ENCODE measurements around the gene OCIAD2. TPM values are rescaled to one million over a fixed set of nuclear protein-coding genes. Genes with fewer than 3 reads are reported as not detected.

The OCIAD2 gene
- total and polyA plus RNA-seq, 2 experiments from 2014 or later = 1.7 to 35.0 TPM

DNA sequence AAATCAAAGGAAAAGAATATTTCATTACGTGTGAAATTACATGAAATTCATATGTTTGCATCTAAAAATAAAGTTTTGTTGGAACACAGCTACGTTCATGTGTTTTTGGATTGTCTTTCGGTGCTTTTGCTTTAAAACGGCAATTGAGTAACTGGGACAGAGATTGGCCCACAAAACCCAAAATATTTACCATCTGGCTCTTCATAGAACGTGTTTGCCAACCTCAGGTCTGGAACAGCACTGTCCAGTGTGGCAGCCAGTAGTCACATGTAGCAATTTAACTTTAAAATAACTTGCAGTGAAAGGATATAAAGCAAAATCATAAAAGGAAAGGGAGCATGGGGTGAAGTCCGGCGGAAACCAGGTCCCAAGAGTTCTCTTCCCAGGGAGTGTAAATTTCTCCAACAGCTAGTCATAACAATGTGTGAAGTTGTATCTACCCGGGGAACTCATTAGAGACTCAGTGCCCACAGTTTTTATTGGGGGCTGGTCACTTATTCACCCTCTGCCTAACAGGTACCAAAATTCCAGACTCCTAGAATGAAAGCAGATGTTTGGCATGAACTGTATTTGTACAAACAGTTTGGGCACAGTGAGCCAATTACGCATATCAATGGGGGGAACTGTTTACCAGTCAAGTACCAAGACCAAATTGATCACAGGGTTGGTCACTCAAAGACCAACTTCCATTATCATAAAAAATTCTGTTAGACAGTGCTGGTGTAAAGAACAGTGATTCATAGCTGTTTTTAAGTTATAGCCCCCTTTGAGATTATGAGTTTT is 65.3 kb downstream of the OCIAD2 start:
- H3K27me3 ChIP-seq (replicated peaks; ENCODE audit: insufficient read depth) = no peaks in the 10 kb centered on the region
- peaks cover 100% of the 10 kb centered on the region for H3K79me2 ChIP-seq (ENCODE audit: insufficient read depth)
- no peaks in the 10 kb centered on the region for H3K9me3 ChIP-seq (ENCODE audit: low read depth)
- no peak overlapping the region for H2AFZ ChIP-seq
- DNase-seq = no peak
- H4K20me1 ChIP-seq (ENCODE audit: insufficient read depth) = no peaks in the 10 kb centered on the region
- no peak overlapping the region for H3K4me3 ChIP-seq
- in situ Hi-C loops (cut with MboI) = loop anchor here (25.0 kb wide), 1 partner anchor 96 kb away; no protein-coding TSS in a partner anchor
- H3K36me3 ChIP-seq (ENCODE audit: low read depth) = peaks cover 56% of the 10 kb centered on the region
- no peaks in the 10 kb centered on the region for H3F3A ChIP-seq (ENCODE audit: insufficient read depth)
- no peak overlapping the region for H3K27ac ChIP-seq
- no peak overlapping the region for H3K9ac ChIP-seq
- WGBS, 2 experiments (ENCODE audit: low coverage in 1 of 2, low lambda C conversion rate in 2 of 2, missing lambda C conversion rate in 2 of 2) = 79 to 86% methylated on average over 9 of the region's 9 CpGs
- H3K4me2 ChIP-seq (ENCODE audit: unreplicated experiment) = no peak overlapping the region
- no peak for TF ChIP-seq EZH2 (IDR thresholded peaks at IDR 0.05; ENCODE audit: insufficient read depth, poor library complexity, severe bottlenecking)
- TF ChIP-seq EZH2phosphoT487 (IDR thresholded peaks at IDR 0.05; ENCODE audit: insufficient read depth, low read depth) = no peak
- H3K9me2 ChIP-seq (ENCODE audit: insufficient read depth) = no peaks in the 10 kb centered on the region
- no peaks in the 10 kb centered on the region for H3K4me1 ChIP-seq (ENCODE audit: insufficient read depth)

DNA sequence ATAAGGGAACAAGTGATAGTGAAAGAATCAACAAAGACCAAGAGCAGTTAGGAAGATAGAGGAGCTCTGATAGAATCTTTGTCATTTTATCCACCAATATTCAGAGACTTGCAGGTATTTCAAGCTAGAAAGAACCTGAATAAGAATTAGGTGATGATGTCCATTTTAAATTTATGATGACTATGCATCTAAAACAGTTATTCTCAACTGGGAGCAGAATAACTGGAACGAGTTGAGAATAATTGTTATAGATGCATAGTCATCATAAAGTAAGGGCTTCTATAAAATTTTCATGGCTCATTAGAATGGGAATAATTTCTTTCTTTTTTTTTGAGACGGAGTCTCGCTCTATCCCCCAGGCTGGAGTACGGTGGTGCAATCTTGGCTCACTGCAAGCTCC is 69.9 kb downstream of the OCIAD2 start:
- Histone ChIP-seq H3K27me3 (replicated peaks; ENCODE audit: insufficient read depth) (no peaks in the 10 kb centered on the region), H3K9ac (no peak overlapping the region), H3K4me3 (no peak overlapping the region), H3K36me3 (ENCODE audit: low read depth) (peaks cover 49% of the 10 kb centered on the region), H3F3A (ENCODE audit: insufficient read depth) (no peaks in the 10 kb centered on the region), H3K27ac (no peak overlapping the region), H3K4me2 (ENCODE audit: unreplicated experiment) (no peak overlapping the region), H3K4me1 (ENCODE audit: insufficient read depth) (peaks cover 18% of the 10 kb centered on the region), H3K79me2 (ENCODE audit: insufficient read depth) (peaks cover 100% of the 10 kb centered on the region), H4K20me1 (ENCODE audit: insufficient read depth) (no peaks in the 10 kb centered on the region), H3K9me2 (ENCODE audit: insufficient read depth) (no peaks in the 10 kb centered on the region), H2AFZ (no peak overlapping the region), H3K9me3 (ENCODE audit: low read depth) (no peaks in the 10 kb centered on the region)
- 92 to 98% methylated on average over 4 of the region's 4 CpGs for WGBS, 2 experiments (ENCODE audit: low coverage in 1 of 2, low lambda C conversion rate in 2 of 2, missing lambda C conversion rate in 2 of 2)
- DNase-seq = no peak
- in situ Hi-C loops (cut with MboI) = loop anchor here (25.0 kb wide), 1 partner anchor 101 kb away; no protein-coding TSS in a partner anchor
- no peak for TF ChIP-seq EZH2phosphoT487 (IDR thresholded peaks at IDR 0.05; ENCODE audit: insufficient read depth, low read depth)
- no peak for TF ChIP-seq EZH2 (IDR thresholded peaks at IDR 0.05; ENCODE audit: insufficient read depth, poor library complexity, severe bottlenecking)

Small RNAs within 50 kb of the gene (small RNA-seq; reads per million reads assigned to genes)
- gene AC020593.1 (ENCODE audit: low read depth, low replicate concordance) (not detected), gene RNU6-158P (ENCODE audit: low read depth, low replicate concordance) (not detected)

Other genes starting within 250 kb of the OCIAD2 start
- gene FRYL, start 126.5 kb downstream of the OCIAD2 start, total RNA-seq (2014; rRNA removed; shearing (Covaris generic)) = 28.4 and 34.7 TPM in 2 replicates
- gene FRYL, start 126.5 kb downstream of the OCIAD2 start, polyA plus RNA-seq (2016; fragmentation: Nextera tagmentation; extraction: Ambion mirVana) = 12.4 and 16.6 TPM in 2 replicates
- 88.9 and 147 TPM in 2 replicates for gene OCIAD1, start 75.7 kb downstream of the OCIAD2 start, total RNA-seq (2014; rRNA removed; shearing (Covaris generic))
- 151 and 157 TPM in 2 replicates for gene OCIAD1, start 75.7 kb downstream of the OCIAD2 start, polyA plus RNA-seq (2016; fragmentation: Nextera tagmentation; extraction: Ambion mirVana)
- not detected in 2 replicates for gene CWH43, start 79.5 kb upstream of the OCIAD2 start, total RNA-seq (2014; rRNA removed; shearing (Covaris generic))
- gene CWH43, start 79.5 kb upstream of the OCIAD2 start, polyA plus RNA-seq (2016; fragmentation: Nextera tagmentation; extraction: Ambion mirVana) = not detected in 2 replicates

Measured in GM23248 (cell line).